Lung (tissue), 16 donors: ENCODE measurements around the gene ACTG1. TPM values are rescaled to one million over a fixed set of nuclear protein-coding genes. Genes with fewer than 3 reads are reported as not detected.

Experiments used
- ATAC-seq: fragments of 200-7000 bp; cut with Tn5 transposase; one replicate; pipeline ENCODE4 v1.9.1; 2020; ENCODE audit warnings: moderate number of reproducible peaks; ENCODE audit not compliant: insufficient read depth, low FRiP score
- DNase-seq, 3 donors: peaks; one replicate each; pipeline ENCODE4 v3.0.0-alpha.2; 2013 to 2017
- H3K27ac ChIP-seq, 2 donors: one replicate each; pipeline ENCODE4 v1.5.1; 2013; ENCODE audit warnings: mild to moderate bottlenecking in 2 of 2, moderate library complexity in 2 of 2, control low read depth in 1 of 2, inconsistent platforms in 1 of 2, low read depth in 1 of 2, low read length in 1 of 2
- H3K27me3 ChIP-seq, 3 donors: one replicate each; pipeline ENCODE4 v1.5.1; 2013; ENCODE audit warnings: low read length in 2 of 3; ENCODE audit not compliant: control insufficient read depth in 3 of 3, insufficient read depth in 3 of 3
- H3K36me3 ChIP-seq, 4 donors: one replicate each; pipeline ENCODE4 v1.5.1; 2013; ENCODE audit warnings: low read length in 4 of 4, mild to moderate bottlenecking in 1 of 4, moderate library complexity in 1 of 4; ENCODE audit not compliant: control insufficient read depth in 4 of 4, insufficient read depth in 4 of 4
- H3K4me1 ChIP-seq, 5 donors: one replicate each; pipeline ENCODE4 v1.5.1; 2013; ENCODE audit warnings: low read length in 5 of 5, mild to moderate bottlenecking in 2 of 5, moderate library complexity in 1 of 5; ENCODE audit not compliant: control insufficient read depth in 5 of 5, insufficient read depth in 5 of 5
- H3K4me3 ChIP-seq: one replicate; pipeline ENCODE4 v1.5.1; 2013; ENCODE audit warnings: mild to moderate bottlenecking, control low read depth, moderate library complexity
- H3K9ac ChIP-seq, 2 donors: one replicate each; pipeline ENCODE4 v1.5.1; 2013; ENCODE audit warnings: low read length in 2 of 2, control low read depth in 1 of 2; ENCODE audit not compliant: insufficient read depth in 1 of 2
- H3K9me3 ChIP-seq, 4 donors: one replicate each; pipeline ENCODE4 v1.5.1; 2013; ENCODE audit warnings: low read length in 3 of 4, mild to moderate bottlenecking in 1 of 4, moderate library complexity in 1 of 4; ENCODE audit not compliant: control insufficient read depth in 4 of 4, insufficient read depth in 3 of 4
- CTCF ChIP-seq: IDR thresholded peaks from 2 replicates; pipeline ENCODE4 v1.5.1; 2012; ENCODE audit warnings: mild to moderate bottlenecking; ENCODE audit errors: control extremely low read depth, extremely low read depth
- WGBS, 2 donors: extraction: QIAGEN DNeasy Blood & Tissue Kit; methylation state at CpG; one replicate each; pipeline ENCODE4 v1.1.7; 2013; 5-methylcytosine and 5-hydroxymethylcytosine counted together
- long read RNA-seq, 5 donors: transcript quantifications; one replicate each; lab custom pipeline, GENCODE V29; 2026
- polyA plus RNA-seq, 2 donors: library from polyadenylated mRNA; stranded (reverse); fragments of 200-250 nt; gene quantifications; one replicate each; pipeline ENCODE4 v1.2.1, GENCODE V29; 2013
- total RNA-seq, 2 donors: library from RNA; depleted of rRNA in 1 of 2; stranded (reverse); fragments of >200 nt in 1 of 2; gene quantifications; one replicate each; pipeline ENCODE4 v1.2.1, GENCODE V29; 2014 to 2021
- donor health status: control.
- donor health status: control.
- donor health status: Bipolar disorder and iron deficiency.
- donor health status: healthy.
- donor health status: DM: yes; HTN: yes; CAD: no.

ACTG1 gene
- total RNA-seq (1,000 to 10,000 TPM; 3,059 to 3,066 TPM), polyA plus RNA-seq (1,000 to 10,000 TPM; 1,461 to 4,301 TPM)
- long read RNA-seq, donor 1, transcript ACTG1-206 (6 exons, 1,919 nt), result major isoform, 676 of 2,901 reads
- long read RNA-seq, donor 1, transcript ACTG1-207 (3 exons, 1,678 nt), result minor isoform, 202 of 2,901 reads
- long read RNA-seq, donor 1, transcript ACTG1-212 (4 exons, 1,698 nt), result minor isoform, 187 of 2,901 reads
- long read RNA-seq, donor 1, transcript ACTG1-214 (7 exons, 1,720 nt), result minor isoform, 153 of 2,901 reads
- long read RNA-seq, donor 1, partial matches to known transcripts, result 1,529 of 2,901 reads
- long read RNA-seq, donor 1, other reads (novel, unspliced or antisense), result 37 of 2,901 reads
- long read RNA-seq, donor 2, transcript ACTG1-210 (5 exons, 2,256 nt), result minor isoform, 74 of 1,076 reads
- long read RNA-seq, donor 2, transcript ACTG1-206 (6 exons, 1,919 nt), result major isoform, 294 of 1,076 reads
- long read RNA-seq, donor 2, transcript ACTG1-212 (4 exons, 1,698 nt), result minor isoform, 40 of 1,076 reads
- long read RNA-seq, donor 2, transcript ACTG1-207 (3 exons, 1,678 nt), result minor isoform, 68 of 1,076 reads
- long read RNA-seq, donor 2, partial matches to known transcripts, result 550 of 1,076 reads
- long read RNA-seq, donor 2, other reads (novel, unspliced or antisense), result 12 of 1,076 reads
- long read RNA-seq, donor 3, transcript ACTG1-207 (3 exons, 1,678 nt), result minor isoform, 84 of 1,671 reads
- long read RNA-seq, donor 3, transcript ACTG1-212 (4 exons, 1,698 nt), result minor isoform, 99 of 1,671 reads
- long read RNA-seq, donor 3, transcript ACTG1-206 (6 exons, 1,919 nt), result major isoform, 299 of 1,671 reads
- long read RNA-seq, donor 3, transcript ACTG1-210 (5 exons, 2,256 nt), result minor isoform, 76 of 1,671 reads
- long read RNA-seq, donor 3, partial matches to known transcripts, result 1,013 of 1,671 reads
- long read RNA-seq, donor 3, other reads (novel, unspliced or antisense), result 21 of 1,671 reads
- long read RNA-seq, donor 4, transcript ACTG1-212 (4 exons, 1,698 nt), result minor isoform, 69 of 1,236 reads
- long read RNA-seq, donor 4, transcript ACTG1-210 (5 exons, 2,256 nt), result minor isoform, 93 of 1,236 reads
- long read RNA-seq, donor 4, transcript ACTG1-207 (3 exons, 1,678 nt), result minor isoform, 96 of 1,236 reads
- long read RNA-seq, donor 4, transcript ACTG1-206 (6 exons, 1,919 nt), result major isoform, 293 of 1,236 reads
- long read RNA-seq, donor 4, partial matches to known transcripts, result 624 of 1,236 reads
- long read RNA-seq, donor 4, other reads (novel, unspliced or antisense), result 18 of 1,236 reads
- long read RNA-seq, donor 5, transcript ACTG1-214 (7 exons, 1,720 nt), result minor isoform, 346 of 2,684 reads
- long read RNA-seq, donor 5, transcript ACTG1-206 (6 exons, 1,919 nt), result major isoform, 608 of 2,684 reads
- long read RNA-seq, donor 5, transcript ACTG1-212 (4 exons, 1,698 nt), result minor isoform, 159 of 2,684 reads
- long read RNA-seq, donor 5, transcript ACTG1-207 (3 exons, 1,678 nt), result minor isoform, 141 of 2,684 reads
- long read RNA-seq, donor 5, partial matches to known transcripts, result 1,271 of 2,684 reads
- long read RNA-seq, donor 5, other reads (novel, unspliced or antisense), result 36 of 2,684 reads

DNA sequence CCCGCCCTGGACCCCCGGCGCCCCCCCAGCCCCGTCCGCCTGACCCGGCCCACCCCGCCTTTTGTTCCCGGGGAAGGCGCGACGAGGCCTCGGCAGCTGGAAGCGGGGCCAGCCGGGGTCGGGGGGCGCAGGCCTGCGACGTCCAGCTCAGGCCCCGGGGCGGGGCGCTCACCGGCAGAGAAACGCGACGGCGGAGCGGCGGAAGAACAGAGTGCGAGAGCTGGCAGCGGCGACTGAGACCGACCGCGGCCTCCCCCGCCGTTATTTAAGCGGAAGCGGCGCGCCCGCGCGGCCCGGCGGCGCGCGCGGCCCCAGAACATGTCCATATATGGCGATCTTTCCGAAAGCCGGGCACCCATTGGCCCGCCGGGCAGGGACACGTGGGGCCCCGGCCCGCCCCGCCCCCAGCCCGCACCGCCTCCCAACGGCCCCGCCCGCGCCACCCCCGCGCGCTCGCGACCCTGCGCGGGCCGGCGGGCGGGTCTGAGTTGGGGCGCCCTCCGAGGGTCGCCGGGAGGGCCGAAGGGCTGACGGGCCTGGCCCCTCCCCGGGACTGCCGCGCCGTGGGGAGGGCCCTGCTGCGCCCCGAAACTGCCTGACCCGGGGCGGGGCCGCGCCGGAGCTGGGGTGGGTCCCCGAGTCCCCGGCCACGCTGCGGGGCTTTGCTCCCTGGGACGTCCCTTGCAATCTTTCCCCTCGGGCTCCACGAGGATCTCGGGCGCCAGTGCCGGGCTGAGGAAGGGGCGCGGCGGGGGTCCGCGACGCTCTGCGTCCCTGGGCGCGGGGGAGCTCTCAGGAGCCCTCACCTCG, at the start of gene ACTG1:
ACTG1 (minus strand) TSS at position 238 of the 810 bp plus-strand sequence. CDS start 445 bp downstream, outside the sequence.
- 0 to 1% methylated on average over 67 to 111 of the region's 111 CpGs for WGBS, 2 donors
- ATAC-seq, result peak; percentile 71

GRCh38 chr17:81561494-81561885, 48.9 kb upstream of the ACTG1 start:
- WGBS, 2 donors, result 81 to 87% methylated on average over 4 of the region's 4 CpGs
- Histone ChIP-seq H3K36me3 (peaks cover 9 to 57% (median 37%) of the 10 kb centered on the region in 4 donors), H3K4me3 (no peak overlapping the region), H3K27me3 (no peaks in the 10 kb centered on the region), H3K9me3 (no peaks in the 10 kb centered on the region), H3K9ac (no peak overlapping the region), H3K4me1 (peaks cover 0 to 9% (median 8%) of the 10 kb centered on the region in 5 donors), H3K27ac (no peak overlapping the region)
- DNase-seq (no peak), ATAC-seq (no peak)
- TF ChIP-seq CTCF, result no peak

More for the DNA sequence above, at the start of gene ACTG1:
- peak within 1 kb of the TSS; percentile 82 to 86 for H3K9ac ChIP-seq
- DNase-seq, result peak; percentile 96 to 97 (median 96)
- peaks cover 18 to 39% (median 30%) of the 10 kb centered on the region in 4 donors for H3K36me3 ChIP-seq
- TF ChIP-seq CTCF, result no peak
- peak within 1 kb of the TSS; percentile 99 for H3K27ac ChIP-seq
- peaks cover 3 to 33% (median 12%) of the 10 kb centered on the region in 5 donors for H3K4me1 ChIP-seq
- H3K27me3 ChIP-seq, result no peaks in the 10 kb centered on the region
- H3K9me3 ChIP-seq, result peaks cover 0 to 5% (median 0%) of the 10 kb centered on the region in 4 donors
- H3K4me3 ChIP-seq, result peak within 1 kb of the TSS; percentile 90
